SK-N-MC (cell line): Measurements from ENCODE around the gene SHISA3.

Experiments
- EZH2 ChIP-seq: fragments of 200-600 bp; sonication (generic); IDR thresholded peaks from one replicate; pipeline ENCODE4 v1.6.1; 2017; ENCODE audit warnings: antibody characterized with exemption
- POLR2AphosphoS5 ChIP-seq: IDR thresholded peaks from 2 replicates; pipeline ENCODE4 v1.6.1; 2012; ENCODE audit warnings: mild to moderate bottlenecking, low read depth, low read length, borderline replicate concordance

DNA sequence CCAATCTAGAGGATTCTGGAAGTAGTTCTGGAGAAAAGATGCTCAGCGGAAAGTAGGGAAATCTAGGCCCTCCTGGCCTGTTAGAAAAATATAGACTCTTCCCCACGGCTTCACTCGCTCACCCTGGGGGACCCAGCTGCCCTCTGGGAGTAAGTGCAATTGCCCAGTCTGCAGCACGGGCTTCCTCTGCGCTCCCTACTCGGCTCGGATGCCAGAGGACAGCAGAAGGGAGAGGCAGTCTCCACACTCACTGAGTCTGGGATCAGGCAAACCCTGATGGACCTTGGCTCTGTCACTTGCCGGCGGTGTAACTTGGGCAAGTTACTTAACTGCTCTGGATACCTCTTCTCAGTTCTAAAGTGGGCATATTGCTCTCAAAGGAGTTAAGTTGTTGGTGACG, 2.1 kb downstream of the SHISA3 start:
- TF ChIP-seq EZH2, result no peak
- no peak for TF ChIP-seq POLR2AphosphoS5
